HG02588 (cell line): ENCODE results near the gene NPHP4.
"Not testable (repeated sequence)": the region's sequence is repeated elsewhere in the genome, so short reads cannot be mapped to it uniquely, and the experiment has no call there.

ENCODE experiments used
- ATAC-seq: cut with Tn5 transposase; IDR thresholded peaks from one replicate; pipeline ENCODE4 v1.9.1; 2021; ENCODE audit warnings: mild to moderate bottlenecking, moderate library complexity; ENCODE audit not compliant: unreplicated experiment

NPHP4 gene

GRCh38 chr1:5936621-5937372 is 55.4 kb downstream of the NPHP4 start:
- no peak for ATAC-seq

- no peak for ATAC-seq
These were observed 56.1 kb downstream of the NPHP4 start for GRCh38 chr1:5936126-5936525.

- no peak for ATAC-seq
These were observed 57.2 kb downstream of the NPHP4 start for GRCh38 chr1:5935026-5935425.

- no peak for ATAC-seq
These were observed 58.0 kb downstream of the NPHP4 start for GRCh38 chr1:5934058-5934884.

GRCh38 chr1:5933676-5934057 is 58.6 kb downstream of the NPHP4 start:
- ATAC-seq: no peak

GRCh38 chr1:5933050-5933449 is 59.2 kb downstream of the NPHP4 start:
- ATAC-seq: no peak

- no peak for ATAC-seq
These were observed 63.4 kb downstream of the NPHP4 start for GRCh38 chr1:5928714-5929400.

- ATAC-seq: no peak
These were observed 64.5 kb downstream of the NPHP4 start for GRCh38 chr1:5927506-5928370.

- no peak for ATAC-seq
These were observed 65.4 kb downstream of the NPHP4 start for GRCh38 chr1:5926686-5927435.

GRCh38 chr1:5922700-5923330 is 69.4 kb downstream of the NPHP4 start:
- ATAC-seq: not testable (repeated sequence)

- ATAC-seq: no peak
These were observed 70.6 kb downstream of the NPHP4 start for GRCh38 chr1:5921671-5922070.

GRCh38 chr1:5921129-5921528 is 71.1 kb downstream of the NPHP4 start:
- ATAC-seq: no peak

GRCh38 chr1:5920201-5920600 is 72.0 kb downstream of the NPHP4 start:
- no peak for ATAC-seq

GRCh38 chr1:5918275-5918649 is 74.0 kb downstream of the NPHP4 start:
- ATAC-seq: no peak

GRCh38 chr1:5917591-5918274 is 74.5 kb downstream of the NPHP4 start:
- ATAC-seq: no peak

GRCh38 chr1:5917281-5917590 is 75.0 kb downstream of the NPHP4 start:
- no peak for ATAC-seq

GRCh38 chr1:5916572-5917280 is 75.5 kb downstream of the NPHP4 start:
- ATAC-seq: no peak
